NCI-H82 treated with DMSO at 0.1 percent for 48 hours (cell line): ENCODE results near the gene MTSS2.

Experiments used
- DNase-seq: peaks from one replicate; lab custom pipeline; 2025; ENCODE audit not compliant: unreplicated experiment; lab: John Stamatoyannopoulos, UW

The MTSS2 gene

GRCh38 chr16:70700101-70701020, 14.5 kb upstream of the MTSS2 start:
- no peak for DNase-seq

DNA sequence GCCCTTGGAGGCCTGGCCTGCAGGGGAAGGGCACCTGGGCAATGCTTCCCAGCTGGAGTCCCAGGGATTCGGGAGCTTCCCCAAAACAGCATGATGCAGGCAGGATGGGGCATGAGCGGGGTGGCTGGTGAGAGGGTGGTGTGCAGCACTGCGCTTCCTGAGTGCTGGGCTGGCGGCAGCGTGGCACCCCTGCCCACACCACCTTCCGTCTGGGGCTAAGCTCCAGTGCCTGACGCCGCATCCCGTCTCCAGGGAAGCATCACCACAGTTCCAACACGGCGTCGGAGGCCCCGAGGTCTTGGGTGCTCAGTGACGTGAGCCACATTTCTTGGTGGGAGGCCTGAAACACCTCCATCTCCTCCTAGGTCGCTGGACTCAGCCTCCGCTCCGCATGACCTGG, 13.8 kb upstream of the MTSS2 start:
- no peak for DNase-seq

GRCh38 chr16:70698901-70699300, 13.0 kb upstream of the MTSS2 start:
- DNase-seq: no peak

DNA sequence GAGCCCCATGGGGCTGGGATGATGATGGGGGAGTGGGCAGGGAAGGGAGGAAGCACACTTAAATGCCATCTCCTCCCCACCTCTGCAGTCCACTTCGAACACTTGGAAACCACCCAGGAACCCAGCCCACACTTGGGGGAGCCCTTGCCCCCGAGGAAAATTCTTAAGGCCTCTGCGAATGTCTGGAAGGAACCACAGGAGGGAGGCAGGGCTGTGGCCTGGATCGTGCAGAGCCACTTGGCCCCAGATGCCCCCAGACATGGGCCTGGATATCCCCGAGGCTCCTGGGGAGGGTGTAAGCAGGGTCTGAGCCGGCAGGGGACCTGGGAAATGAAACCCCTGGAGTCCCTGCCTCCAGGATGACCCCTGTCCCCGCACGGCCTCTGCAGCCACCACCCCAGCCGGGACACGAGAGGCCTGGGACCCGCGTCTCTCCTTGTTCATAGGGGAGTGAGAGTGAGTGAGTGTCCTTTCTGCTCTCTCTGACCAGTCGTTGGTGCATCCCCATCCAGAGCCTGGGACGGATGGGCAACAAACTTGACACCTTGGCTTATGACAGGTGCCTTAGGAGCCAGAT, 11.8 kb upstream of the MTSS2 start:
- no peak for DNase-seq

GRCh38 chr16:70696952-70697593, 11.2 kb upstream of the MTSS2 start:
- no peak for DNase-seq

- DNase-seq: no peak
Measured at GRCh38 chr16:70696355-70696754, 10.5 kb upstream of the MTSS2 start.

GRCh38 chr16:70695331-70696070, 9.6 kb upstream of the MTSS2 start:
- no peak for DNase-seq

GRCh38 chr16:70694868-70695218, 9.0 kb upstream of the MTSS2 start:
- no peak for DNase-seq

- DNase-seq: no peak
Measured at GRCh38 chr16:70694088-70694867, 8.4 kb upstream of the MTSS2 start.

DNA sequence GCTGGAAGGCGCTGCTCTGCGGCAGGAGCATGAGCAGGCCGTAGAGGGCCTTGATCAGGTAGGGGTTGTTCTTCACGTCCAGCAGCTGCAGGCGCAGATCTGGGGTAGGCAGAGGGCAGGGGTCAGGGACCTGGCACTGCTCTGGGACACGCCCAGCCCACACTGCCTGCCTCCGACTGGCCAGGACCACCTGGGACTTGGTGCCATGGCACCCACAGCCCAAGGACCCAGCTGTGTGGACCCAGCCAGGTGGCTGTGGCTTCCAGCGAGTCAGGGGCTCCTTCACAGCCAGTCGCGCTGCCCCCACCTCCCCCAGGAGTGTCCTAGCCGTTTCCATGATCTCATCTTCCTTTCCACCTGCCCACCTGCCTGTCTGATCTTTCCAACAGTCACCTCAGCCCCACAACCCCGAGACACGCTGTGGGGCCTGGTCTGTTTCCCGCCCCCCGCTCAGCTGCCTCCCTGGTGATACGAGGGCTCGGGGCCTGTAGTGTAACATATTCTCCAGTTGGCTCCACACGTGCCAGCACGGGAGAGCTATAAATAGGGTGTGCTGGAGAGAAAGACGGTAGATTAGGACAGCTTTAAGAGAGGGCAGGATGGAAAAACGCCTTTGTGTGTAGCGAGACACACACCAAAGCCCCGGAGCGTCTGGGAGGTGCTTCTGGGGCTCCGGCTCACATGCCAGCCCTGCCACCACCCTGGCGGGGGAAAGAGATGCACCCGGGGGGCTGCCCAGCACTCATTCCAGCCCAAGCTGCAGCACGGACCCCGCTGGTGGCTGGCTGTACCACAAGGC, 7.2 kb upstream of the MTSS2 start:
- no peak for DNase-seq

GRCh38 chr16:70692130-70692872, 6.4 kb upstream of the MTSS2 start:
- DNase-seq: no peak

GRCh38 chr16:70691223-70692129, 5.6 kb upstream of the MTSS2 start:
- DNase-seq: no peak

- DNase-seq: no peak
Measured at GRCh38 chr16:70689970-70690891, 4.4 kb upstream of the MTSS2 start.

DNA sequence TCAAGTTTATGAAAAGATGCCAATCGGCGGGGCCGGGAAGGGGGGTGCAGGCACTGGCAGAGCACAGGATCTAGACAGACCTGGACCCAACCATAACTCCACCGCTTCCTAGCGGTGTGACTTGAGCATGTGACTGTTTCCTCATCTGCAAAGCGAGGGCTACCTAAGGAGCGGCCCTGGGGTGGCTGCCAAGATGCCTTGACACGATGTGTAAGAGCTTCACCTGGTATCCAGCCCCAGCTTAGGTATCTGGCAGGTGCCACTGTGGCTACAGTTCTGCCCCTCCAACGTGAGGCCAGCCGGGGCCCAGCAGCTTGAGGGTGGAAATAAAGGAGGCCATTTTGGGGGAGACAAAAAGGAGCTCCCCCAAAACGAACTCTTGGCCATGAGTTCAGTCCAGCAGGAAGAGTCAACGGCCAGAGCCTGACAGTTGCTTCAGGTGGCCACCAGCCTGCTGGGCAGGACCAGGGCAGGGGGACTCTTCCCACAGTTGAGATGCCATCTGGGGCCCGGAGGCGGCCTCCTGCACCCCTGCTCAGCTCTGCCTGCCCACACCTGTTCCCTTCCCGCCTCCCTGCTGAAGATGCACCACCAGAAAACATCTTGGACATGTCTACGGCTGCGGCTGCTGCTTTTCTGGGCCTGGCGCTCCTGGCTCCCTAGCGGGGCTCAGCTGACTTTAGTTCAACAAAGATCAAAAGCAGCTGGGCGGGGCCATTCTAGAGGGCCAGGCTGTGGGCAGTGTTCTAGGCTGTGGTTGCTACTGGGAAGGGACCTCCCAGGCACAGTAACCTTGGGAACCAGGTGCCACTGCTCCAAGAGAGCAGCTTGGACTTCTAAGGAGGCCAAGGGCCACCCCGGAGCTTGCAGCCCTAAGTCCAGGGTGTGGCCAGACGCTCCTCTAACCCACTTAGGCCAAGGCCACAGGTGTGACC, 3.4 kb upstream of the MTSS2 start:
- DNase-seq: no peak

GRCh38 chr16:70688246-70688742, 2.4 kb upstream of the MTSS2 start:
- no peak for DNase-seq
